Measurements from ENCODE around the gene MS4A4E. TPM values are rescaled to one million over a fixed set of nuclear protein-coding genes. Genes with fewer than 3 reads are reported as not detected.

MS4A4E gene
- total RNA-seq, 1 experiment from 2014 or later = 0.42 TPM

GRCh38 chr11:60164550-60165075 lies 78.3 kb downstream of the MS4A4E start:
- H3K27me3 ChIP-seq (ENCODE audit: insufficient read depth, low read length) = no peaks in the 10 kb centered on the region
- H4K8ac ChIP-seq (replicated peaks; ENCODE audit: insufficient read length, low read depth, low read length) = no peak overlapping the region
- no peak overlapping the region for H2BK5ac ChIP-seq (ENCODE audit: insufficient read length, low read length)
- no peak for TF ChIP-seq CTCF (conservative IDR thresholded peaks at IDR 0.05)
- no peaks in the 10 kb centered on the region; the same call in 1 of the 2 replicates for H3K27me3 Mint-ChIP-seq (ENCODE audit: low read depth)
- no peak overlapping the region for H3K27ac Mint-ChIP-seq
- WGBS (ENCODE audit: extremely low coverage, insufficient read length, low lambda C conversion rate) = no CpG with 5 or more reads among the region's 1 CpG
- no peaks in the 10 kb centered on the region for H3K79me2 ChIP-seq (ENCODE audit: insufficient read depth, low read length)
- H3K36me3 Mint-ChIP-seq (ENCODE audit: insufficient read depth in 1 of 3, low read depth in 3 of 3) = peaks cover 14 to 26% (median 16%) of the 10 kb centered on the region in 3 experiments
- H3K4me2 ChIP-seq (ENCODE audit: insufficient read depth, insufficient read length, low read length) = no peak overlapping the region
- no peak overlapping the region for H2BK12ac ChIP-seq (ENCODE audit: insufficient read length, low read depth, low read length)
- H3K9me3 ChIP-seq (ENCODE audit: control insufficient read depth, low read depth, low read length) = peaks cover 15% of the 10 kb centered on the region
- H2AFZ ChIP-seq (ENCODE audit: low read length) = no peak overlapping the region
- no peak overlapping the region for H3K4ac ChIP-seq (ENCODE audit: low read depth, low read length)
- H4K20me1 ChIP-seq (ENCODE audit: control insufficient read depth, insufficient read depth, insufficient read length) = no peaks in the 10 kb centered on the region
- H3K9me3 Mint-ChIP-seq = peaks cover 39 to 40% of the 10 kb centered on the region in 2 experiments
- no peak overlapping the region for H3T11ph ChIP-seq (ENCODE audit: low read length)
- H3K4me3 Mint-ChIP-seq = no peak overlapping the region
- H3K27ac ChIP-seq (ENCODE audit: insufficient read length, low read depth, low read length) = no peak overlapping the region
- H3K23ac ChIP-seq (ENCODE audit: insufficient read length, low read depth, low read length) = no peak overlapping the region
- no peak overlapping the region for H4K5ac ChIP-seq (ENCODE audit: insufficient read length, low read depth, low read length)
- H3K14ac ChIP-seq (ENCODE audit: insufficient read depth, low read length) = no peak overlapping the region
- H3K23me2 ChIP-seq (ENCODE audit: insufficient read length, low read depth, low read length, poor library complexity, severe bottlenecking) = no peaks in the 10 kb centered on the region
- H3K4me1 ChIP-seq (ENCODE audit: insufficient read depth, low read length) = no peaks in the 10 kb centered on the region
- DNase-seq = no peak
- H3K18ac ChIP-seq (ENCODE audit: insufficient read length, low read depth, low read length) = no peak overlapping the region
- no peaks in the 10 kb centered on the region for H3K79me1 ChIP-seq (ENCODE audit: insufficient read depth, low read depth, low read length, poor library complexity, severe bottlenecking)
- no peak overlapping the region for H3K56ac ChIP-seq (ENCODE audit: insufficient read length, low read depth, low read length)
- no peak overlapping the region for H2AK5ac ChIP-seq (ENCODE audit: insufficient read length, low read length)
- H2BK20ac ChIP-seq (ENCODE audit: low read depth, low read length, poor library complexity, severe bottlenecking) = no peak overlapping the region
- no peak overlapping the region for H3K9ac ChIP-seq (ENCODE audit: extremely low read depth, insufficient read length, low read length)
- H4K91ac ChIP-seq (ENCODE audit: insufficient read length, low read depth, low read length) = no peak overlapping the region
- no peaks in the 10 kb centered on the region for H3K4me1 Mint-ChIP-seq
- H2BK120ac ChIP-seq (ENCODE audit: low read depth, low read length, poor library complexity, severe bottlenecking) = no peak overlapping the region
- no peak overlapping the region for H2BK15ac ChIP-seq (ENCODE audit: low read depth, low read length)

Data from H9 (cell line).